BLaER1 (cell line): ENCODE data around the gene TALDO1.

Source experiments
- H3K27ac ChIP-seq: shearing (Covaris generic); formaldehyde crosslinking; 2 replicates; pipeline ENCODE4 v1.8.1; 2022
- H3K27me3 ChIP-seq: shearing (Covaris generic); formaldehyde crosslinking; 2 replicates; pipeline ENCODE4 v1.8.1; 2022
- H3K36me3 ChIP-seq: shearing (Covaris generic); formaldehyde crosslinking; 2 replicates; pipeline ENCODE4 v1.8.1; 2022
- H3K4me1 ChIP-seq: shearing (Covaris generic); formaldehyde crosslinking; 2 replicates; pipeline ENCODE4 v1.8.1; 2022
- H3K4me2 ChIP-seq: shearing (Covaris generic); formaldehyde crosslinking; 2 replicates; pipeline ENCODE4 v1.8.1; 2022
- H3K4me3 ChIP-seq: shearing (Covaris generic); formaldehyde crosslinking; 2 replicates; pipeline ENCODE4 v1.8.1; 2022
- H3K9ac ChIP-seq: shearing (Covaris generic); formaldehyde crosslinking; 2 replicates; pipeline ENCODE4 v1.8.1; 2022
- H3K9me3 ChIP-seq: shearing (Covaris generic); formaldehyde crosslinking; 2 replicates; pipeline ENCODE4 v1.8.1; 2022
- H4K20me1 ChIP-seq: shearing (Covaris generic); formaldehyde crosslinking; 2 replicates; pipeline ENCODE4 v1.8.1; 2022
- Cebpa-rat ChIP-seq: shearing (Covaris generic); IDR thresholded peaks from 2 replicates; pipeline ENCODE4 v1.8.1; 2022

Gene TALDO1

GRCh38 chr11:724049-724777 lies 23.1 kb upstream of the TALDO1 start:
- H3K9me3 ChIP-seq = no peaks in the 10 kb centered on the region
- H3K4me1 ChIP-seq = peaks cover 72% of the 10 kb centered on the region
- H4K20me1 ChIP-seq = peaks cover 17% of the 10 kb centered on the region
- H3K9ac ChIP-seq = no peak overlapping the region
- no peaks in the 10 kb centered on the region for H3K36me3 ChIP-seq
- no peak overlapping the region for H3K27ac ChIP-seq
- H3K4me2 ChIP-seq = 0 out of 2 replicates have a peak overlapping the region, but pooled peaks have one; percentile 88
- no peak overlapping the region for H3K4me3 ChIP-seq
- peaks cover 69% of the 10 kb centered on the region for H3K27me3 ChIP-seq
- no peak for TF ChIP-seq Cebpa-rat

GRCh38 chr11:724778-725386 lies 22.4 kb upstream of the TALDO1 start:
- Histone ChIP-seq H3K27me3 (peaks cover 62% of the 10 kb centered on the region), H3K9me3 (no peaks in the 10 kb centered on the region), H3K4me3 (no peak overlapping the region), H3K9ac (no peak overlapping the region), H3K4me2 (peak overlapping the region; percentile 88), H3K36me3 (no peaks in the 10 kb centered on the region), H4K20me1 (peaks cover 17% of the 10 kb centered on the region), H3K4me1 (peaks cover 74% of the 10 kb centered on the region), H3K27ac (no peak overlapping the region)
- no peak for TF ChIP-seq Cebpa-rat

GRCh38 chr11:725624-726202 lies 21.6 kb upstream of the TALDO1 start:
- no peak for TF ChIP-seq Cebpa-rat
- H3K9me3 ChIP-seq = no peaks in the 10 kb centered on the region
- H3K27me3 ChIP-seq = peaks cover 54% of the 10 kb centered on the region
- H3K36me3 ChIP-seq = no peaks in the 10 kb centered on the region
- H4K20me1 ChIP-seq = peaks cover 17% of the 10 kb centered on the region
- H3K4me1 ChIP-seq = peaks cover 69% of the 10 kb centered on the region
- H3K4me3 ChIP-seq = peak overlapping the region; percentile 64
- H3K9ac ChIP-seq = no peak overlapping the region
- no peak overlapping the region for H3K27ac ChIP-seq
- peak overlapping the region; percentile 88 for H3K4me2 ChIP-seq

- TF ChIP-seq Cebpa-rat = no peak
- peaks cover 45% of the 10 kb centered on the region for H3K27me3 ChIP-seq
- H3K4me2 ChIP-seq = peak overlapping the region; percentile 88
- H3K9ac ChIP-seq = peak overlapping the region; percentile 65
- H3K9me3 ChIP-seq = no peaks in the 10 kb centered on the region
- H4K20me1 ChIP-seq = peaks cover 10% of the 10 kb centered on the region
- peaks cover 62% of the 10 kb centered on the region for H3K4me1 ChIP-seq
- H3K27ac ChIP-seq = peak overlapping the region; percentile 70
- no peaks in the 10 kb centered on the region for H3K36me3 ChIP-seq
- peak overlapping the region; percentile 64 for H3K4me3 ChIP-seq
Observed at GRCh38 chr11:726278-727220, 20.7 kb upstream of the TALDO1 start.

GRCh38 chr11:727281-727701 lies 20.0 kb upstream of the TALDO1 start:
- H3K9ac ChIP-seq = 0 out of 2 replicates have a peak overlapping the region, but pooled peaks have one; percentile 65

GRCh38 chr11:727859-728748 lies 19.2 kb upstream of the TALDO1 start:
- Histone ChIP-seq H3K4me2 (peak overlapping the region; percentile 88), H3K27ac (peak overlapping the region; percentile 44; the same call in 1 of the 2 replicates), H3K9me3 (no peaks in the 10 kb centered on the region), H3K36me3 (no peaks in the 10 kb centered on the region), H4K20me1 (no peaks in the 10 kb centered on the region), H3K9ac (no peak overlapping the region; the same call in 1 of the 2 replicates), H3K4me3 (no peak overlapping the region), H3K27me3 (peaks cover 34% of the 10 kb centered on the region), H3K4me1 (peaks cover 49% of the 10 kb centered on the region)
- no peak for TF ChIP-seq Cebpa-rat

More at GRCh38 chr11:727281-727701, 20.0 kb upstream of the TALDO1 start:
- peak overlapping the region; percentile 88 for H3K4me2 ChIP-seq
- H3K4me3 ChIP-seq = no peak overlapping the region; the same call in 1 of the 2 replicates
- H3K4me1 ChIP-seq = peaks cover 55% of the 10 kb centered on the region
- peaks cover 38% of the 10 kb centered on the region for H3K27me3 ChIP-seq
- peak overlapping the region; percentile 70; the same call in 1 of the 2 replicates for H3K27ac ChIP-seq
- TF ChIP-seq Cebpa-rat = no peak
- H4K20me1 ChIP-seq = peaks cover 2% of the 10 kb centered on the region
- no peaks in the 10 kb centered on the region for H3K9me3 ChIP-seq
- H3K36me3 ChIP-seq = no peaks in the 10 kb centered on the region

- Histone ChIP-seq H3K9ac (peak overlapping the region; percentile 40; the same call in 1 of the 2 replicates), H3K36me3 (no peaks in the 10 kb centered on the region), H3K27ac (peak overlapping the region; percentile 44; the same call in 1 of the 2 replicates), H3K4me3 (no peak overlapping the region), H3K4me2 (peak overlapping the region; percentile 88), H3K9me3 (no peaks in the 10 kb centered on the region), H4K20me1 (no peaks in the 10 kb centered on the region), H3K4me1 (peaks cover 47% of the 10 kb centered on the region), H3K27me3 (peaks cover 32% of the 10 kb centered on the region)
- TF ChIP-seq Cebpa-rat = no peak
Observed at GRCh38 chr11:728901-729491, 18.3 kb upstream of the TALDO1 start.

- H3K9me3 ChIP-seq = no peaks in the 10 kb centered on the region
- peak overlapping the region; percentile 40 for H3K9ac ChIP-seq
- peak overlapping the region; percentile 44; the same call in 1 of the 2 replicates for H3K27ac ChIP-seq
Observed at GRCh38 chr11:729492-730074, 17.7 kb upstream of the TALDO1 start.

More at GRCh38 chr11:729492-730074, 17.7 kb upstream of the TALDO1 start:
- H3K4me1 ChIP-seq = peaks cover 47% of the 10 kb centered on the region
- peak overlapping the region; percentile 88 for H3K4me2 ChIP-seq
- no peak overlapping the region for H3K4me3 ChIP-seq
- H3K27me3 ChIP-seq = peaks cover 26% of the 10 kb centered on the region
- H3K36me3 ChIP-seq = no peaks in the 10 kb centered on the region
- TF ChIP-seq Cebpa-rat = no peak
- H4K20me1 ChIP-seq = no peaks in the 10 kb centered on the region
